Activated CD8-positive, alpha-beta memory T cell treated with anti-CD3 and anti-CD28 coated beads, Interleukin-2, amount 50 U/mL, for 1 hour (primary cell): ENCODE results near the gene SLC39A11.
"Not testable (repeated sequence)": the region's sequence is repeated elsewhere in the genome, so short reads cannot be mapped to it uniquely, and the experiment has no call there.

Experiments used
- DNase-seq: peaks from one replicate; pipeline ENCODE4 v3.0.0-alpha.2; 2020; ENCODE audit errors: extremely low read depth

The SLC39A11 gene

DNA sequence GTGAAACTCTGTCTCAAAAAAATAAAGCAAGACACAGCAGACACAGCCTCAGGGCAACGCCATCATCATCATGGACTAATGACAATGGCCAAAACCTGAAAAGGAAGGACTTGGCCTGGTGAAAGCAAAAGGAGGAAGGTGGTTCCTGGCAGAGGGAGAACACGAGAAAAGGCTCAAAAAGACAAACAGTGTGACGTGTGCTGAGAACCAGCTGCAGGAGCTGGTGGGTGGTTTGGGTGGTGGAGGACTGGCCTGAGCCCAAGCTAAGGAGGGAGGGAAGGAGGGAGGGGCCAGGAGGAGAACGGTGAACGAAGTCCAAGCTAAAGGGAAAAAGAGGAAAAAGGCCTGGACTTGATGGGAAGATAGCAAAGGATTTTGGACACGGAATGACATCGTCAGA lies 85.1 kb downstream of the SLC39A11 start:
- no peak for DNase-seq

- no peak for DNase-seq
Observed at GRCh38 chr17:73005360-73005759, 87.1 kb downstream of the SLC39A11 start.

- DNase-seq = no peak
Observed at GRCh38 chr17:73003487-73003886, 89.0 kb downstream of the SLC39A11 start.

DNA sequence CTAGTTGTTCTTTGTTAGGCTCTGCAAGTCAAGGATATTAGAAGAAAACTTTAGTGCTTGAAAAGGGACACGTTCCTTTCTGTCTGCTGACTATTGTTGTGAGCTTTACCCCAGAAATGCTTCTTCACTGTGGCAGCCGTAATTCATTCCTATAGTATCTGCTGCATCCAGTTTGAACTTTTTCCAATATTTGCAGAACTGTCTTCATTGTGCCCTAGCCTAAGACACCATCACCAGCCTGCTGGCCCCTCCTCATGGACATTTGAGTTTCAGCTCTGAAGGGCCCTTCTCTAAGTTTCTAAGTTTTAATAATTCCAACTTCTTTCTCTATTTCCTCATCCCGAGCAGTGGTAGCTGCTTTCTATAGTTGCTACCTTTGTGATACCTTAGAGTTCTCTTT lies 91.7 kb downstream of the SLC39A11 start:
- DNase-seq = no peak

GRCh38 chr17:72999474-72999873 lies 93.0 kb downstream of the SLC39A11 start:
- not testable (repeated sequence) for DNase-seq

DNA sequence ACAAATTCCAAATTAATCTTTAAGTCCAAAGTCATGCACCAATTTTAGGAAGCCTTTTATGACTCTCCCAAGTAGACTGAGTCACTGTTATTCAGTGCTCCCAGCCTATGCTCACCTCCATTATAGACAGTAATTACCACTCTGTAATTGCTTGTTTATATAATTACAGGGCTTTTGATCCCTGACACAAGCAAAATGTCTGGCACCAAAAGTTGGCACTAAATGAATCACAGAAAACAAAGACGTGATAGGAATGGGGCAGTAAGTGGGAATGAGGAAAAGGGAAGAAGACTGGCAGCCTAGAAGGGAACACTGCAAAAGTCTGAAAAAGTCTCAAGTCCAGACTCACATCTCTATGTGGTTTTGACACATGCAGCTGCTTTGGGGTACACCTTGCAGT lies 94.1 kb downstream of the SLC39A11 start:
- DNase-seq = no peak

DNA sequence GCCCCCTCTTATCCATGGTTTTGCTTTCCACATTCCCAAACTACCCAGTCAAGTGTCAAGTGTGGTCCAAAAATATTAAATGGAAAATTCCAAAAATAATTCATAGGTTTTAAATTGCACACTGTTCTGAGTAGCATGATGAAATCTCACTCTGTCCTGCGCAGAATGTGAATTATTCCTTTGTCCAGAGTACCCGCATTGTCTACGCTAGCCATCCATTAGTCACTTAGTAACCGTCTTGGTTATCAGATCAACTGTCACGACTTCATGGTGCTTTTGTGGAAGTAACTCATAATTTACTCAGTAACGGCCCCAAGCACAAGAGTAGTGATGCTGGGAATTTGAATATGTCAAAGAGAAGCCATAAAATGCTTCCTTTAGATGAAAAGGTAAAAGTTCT lies 94.9 kb downstream of the SLC39A11 start:
- no peak for DNase-seq

- no peak for DNase-seq
Observed at GRCh38 chr17:72996791-72997190, 95.7 kb downstream of the SLC39A11 start.

DNA sequence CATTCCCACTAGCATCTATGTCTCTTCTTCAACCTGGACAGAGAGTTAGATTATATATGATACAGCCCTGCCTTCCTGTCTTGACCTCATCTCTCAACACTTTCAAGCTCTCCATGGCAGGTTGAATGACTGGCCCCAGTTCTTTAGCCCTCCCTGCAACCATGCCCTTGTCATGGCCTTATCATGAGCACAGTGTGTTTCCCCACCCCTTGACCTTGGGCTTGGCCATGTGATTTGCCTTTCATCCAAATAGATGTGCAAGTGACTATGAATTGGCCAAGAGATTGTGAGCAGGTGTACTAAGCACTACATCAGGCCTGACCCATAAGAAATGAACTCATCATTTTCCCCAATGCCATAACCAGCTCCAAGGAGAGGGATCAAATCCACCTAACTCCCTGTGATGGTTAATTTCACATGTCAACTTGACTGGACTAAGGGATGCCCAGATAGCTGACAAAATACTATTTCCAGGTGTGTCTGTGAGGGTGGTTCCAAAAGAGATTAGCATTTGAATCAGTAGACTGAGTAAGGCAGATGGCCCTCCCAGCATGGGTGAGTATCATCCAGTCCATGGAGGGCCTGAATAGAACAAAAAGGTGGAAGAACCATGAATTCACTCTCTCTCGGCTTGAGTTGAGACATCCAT lies 97.4 kb downstream of the SLC39A11 start:
- DNase-seq = no peak

- not testable (repeated sequence) for DNase-seq
Observed at GRCh38 chr17:72992783-72993467, 99.6 kb downstream of the SLC39A11 start.

DNA sequence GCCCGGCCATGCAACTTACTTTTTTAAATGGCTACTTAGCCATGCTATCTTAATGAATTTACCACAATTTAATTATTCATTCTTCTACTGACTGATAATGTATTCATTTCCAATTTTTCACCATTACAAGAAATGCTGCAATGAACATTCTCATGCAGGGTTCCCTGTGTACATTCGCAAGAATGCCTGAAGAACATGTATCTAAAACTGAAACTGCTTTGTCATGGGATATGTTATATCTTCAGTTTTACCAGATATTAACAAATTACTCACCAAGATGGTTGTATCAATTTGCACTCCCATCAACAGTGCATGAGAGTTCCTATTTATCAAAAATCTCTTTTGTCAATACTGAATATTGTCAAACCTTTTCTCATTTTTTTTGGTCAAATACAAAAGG lies 100.8 kb downstream of the SLC39A11 start:
- DNase-seq = no peak

- DNase-seq = no peak
Observed at GRCh38 chr17:72989074-72989610, 103.3 kb downstream of the SLC39A11 start.

GRCh38 chr17:72988451-72988850 lies 104.0 kb downstream of the SLC39A11 start:
- DNase-seq = no peak

- no peak for DNase-seq
Observed at GRCh38 chr17:72987166-72987565, 105.3 kb downstream of the SLC39A11 start.

- DNase-seq = no peak
Observed at GRCh38 chr17:72985882-72986720, 106.4 kb downstream of the SLC39A11 start.

DNA sequence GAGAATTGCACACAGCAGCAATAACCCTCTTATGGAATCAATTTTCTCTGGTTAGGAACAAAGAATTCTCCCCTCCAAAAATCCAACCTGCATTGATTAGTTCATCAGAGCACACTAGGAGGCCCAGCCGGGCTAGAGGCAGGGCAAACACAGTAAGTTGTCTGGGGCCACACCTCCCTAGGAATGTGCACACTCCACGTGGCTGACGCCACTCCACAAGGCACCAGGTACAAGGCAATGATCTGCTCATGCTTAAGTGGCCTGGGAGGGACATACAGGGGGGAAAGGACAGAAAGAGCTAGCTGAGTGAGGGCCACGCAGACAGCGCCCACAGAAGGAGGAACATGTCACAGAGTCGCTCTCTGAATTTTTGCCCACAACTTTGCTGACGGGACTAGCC lies 107.6 kb downstream of the SLC39A11 start:
- no peak for DNase-seq

DNA sequence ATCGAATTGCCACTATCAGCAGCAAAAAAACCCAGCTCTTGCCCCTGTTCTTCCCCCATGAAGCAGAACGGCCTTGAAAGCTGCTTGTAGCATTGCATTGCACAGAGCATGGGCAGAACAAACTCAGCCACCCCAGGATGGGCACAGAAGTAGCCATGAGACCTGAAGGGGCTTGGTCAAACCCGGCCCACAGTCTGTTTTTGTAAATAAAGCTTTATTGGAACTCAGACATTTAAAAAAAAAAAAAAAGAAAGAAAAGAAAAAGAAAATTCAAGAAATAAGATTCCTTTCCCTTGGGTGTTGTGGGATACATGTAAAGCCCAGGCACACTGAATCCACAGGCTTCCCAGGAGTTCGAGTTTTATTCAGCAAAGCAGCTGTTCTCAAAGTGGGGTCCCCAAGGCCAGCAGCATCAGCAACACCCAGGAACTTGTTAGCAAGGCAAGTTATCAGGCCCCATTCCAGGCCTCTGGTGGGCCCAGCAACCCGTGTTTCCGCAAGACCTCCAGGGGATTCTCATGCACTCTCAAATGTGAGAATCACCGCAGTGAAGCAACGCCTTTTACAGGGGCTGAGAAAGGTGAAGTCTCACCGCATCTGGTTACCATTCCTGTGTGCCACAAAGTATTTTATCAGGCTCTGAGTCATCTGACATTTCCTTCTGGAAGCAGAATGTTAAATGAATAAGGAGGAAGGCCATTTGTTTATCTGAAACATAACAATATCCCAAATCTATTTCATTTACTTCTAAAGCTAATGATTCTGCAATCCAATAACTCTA lies 108.2 kb downstream of the SLC39A11 start:
- DNase-seq = no peak

DNA sequence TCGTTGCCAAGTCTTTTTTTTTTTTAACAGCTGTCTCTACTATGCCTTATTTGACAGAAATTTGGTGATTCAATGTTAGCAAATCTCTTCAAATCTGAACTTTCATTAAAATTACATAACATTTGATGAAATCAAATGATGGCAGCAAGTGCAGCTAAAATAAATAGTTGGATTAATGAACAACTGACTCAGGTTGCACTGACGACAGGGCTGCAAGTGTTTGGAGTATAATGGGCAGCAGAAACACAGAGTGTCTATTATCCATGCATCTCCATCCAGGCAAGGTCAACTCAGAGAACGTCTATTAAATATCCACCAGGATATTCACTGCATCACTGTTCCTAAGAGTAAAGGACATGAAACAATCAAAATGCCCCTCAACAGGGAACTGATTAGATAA lies 109.8 kb downstream of the SLC39A11 start:
- DNase-seq = no peak

DNA sequence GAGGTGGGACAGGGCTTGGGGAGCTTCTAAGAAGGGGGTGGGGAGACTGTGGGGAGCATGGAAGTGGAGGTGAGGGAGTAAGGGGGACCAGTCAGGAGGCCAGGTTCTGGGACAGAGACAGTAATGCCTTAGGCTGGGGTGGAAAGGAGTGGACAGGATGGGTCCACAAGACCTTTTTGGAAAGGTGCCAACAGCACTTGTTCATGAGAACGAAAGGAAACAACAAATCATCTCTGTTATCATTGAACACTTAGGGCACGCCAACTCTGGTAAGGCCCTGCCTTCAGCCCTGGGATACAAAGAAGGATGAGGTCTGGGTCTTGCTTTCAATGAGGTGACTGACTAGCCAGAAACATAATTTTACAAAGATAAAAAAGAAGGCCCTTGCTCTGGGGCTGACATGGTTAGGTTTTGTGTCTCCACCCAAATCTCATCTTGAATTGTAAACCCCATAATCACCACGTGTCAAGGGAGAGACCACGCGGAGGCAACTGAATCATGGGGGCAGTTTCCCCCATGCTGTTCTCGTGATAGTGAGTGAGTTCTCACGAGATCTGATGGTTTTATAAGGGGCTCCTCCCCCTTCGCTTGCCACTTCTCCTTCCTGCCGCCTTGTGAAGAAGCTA lies 113.8 kb downstream of the SLC39A11 start:
- no peak for DNase-seq

- no peak for DNase-seq
Observed at GRCh38 chr17:72977771-72978417, 114.6 kb downstream of the SLC39A11 start.
